Stimulated activated CD8-positive, alpha-beta memory T cell treated with anti-CD3 and anti-CD28 coated beads, Interleukin-2, amount 100 ng/mL, for 48 hours (primary cell): ENCODE data around the gene NEDD4L.

Source experiments
- DNase-seq, 2 donors: peaks; one replicate each; pipeline ENCODE4 v3.0.0-alpha.2; 2020; ENCODE audit warnings: low read depth in 2 of 2

The NEDD4L gene

DNA sequence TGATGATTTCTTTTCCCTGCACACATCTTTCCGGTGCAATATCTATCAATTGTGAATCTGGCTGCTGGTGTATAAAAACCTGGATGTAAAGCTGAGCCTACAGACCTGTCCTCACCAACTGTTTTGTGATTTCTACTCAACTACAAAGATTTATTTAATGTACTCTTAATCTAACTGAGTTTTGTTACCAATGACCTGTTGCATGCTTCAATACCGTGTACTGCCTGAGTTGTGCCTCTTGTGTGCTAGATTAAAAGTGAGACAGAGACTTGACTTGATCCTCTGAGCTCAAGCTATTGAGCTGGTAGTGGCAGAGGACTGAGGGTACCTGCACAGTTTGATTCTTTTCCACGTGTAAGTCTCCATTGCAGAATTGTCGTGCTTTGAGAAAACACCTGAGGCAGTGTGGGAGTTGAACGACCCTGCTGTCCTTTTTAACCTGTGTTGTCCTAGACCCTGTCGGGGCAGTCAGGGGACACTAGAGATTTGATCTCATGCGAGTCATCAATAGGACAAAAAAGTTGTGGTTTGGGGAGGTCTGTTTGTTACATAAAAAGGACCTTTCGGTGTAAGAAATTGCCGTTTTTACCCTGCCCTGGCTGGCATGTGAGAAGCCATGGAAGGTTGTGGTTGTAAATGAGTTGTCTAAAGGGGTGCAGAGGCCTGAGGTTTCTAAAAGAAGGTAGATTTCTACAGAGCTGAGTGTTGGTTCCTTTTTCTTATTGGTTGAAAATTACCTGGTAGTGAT lies 353.5 kb downstream of the NEDD4L start:
- DNase-seq = no peak

DNA sequence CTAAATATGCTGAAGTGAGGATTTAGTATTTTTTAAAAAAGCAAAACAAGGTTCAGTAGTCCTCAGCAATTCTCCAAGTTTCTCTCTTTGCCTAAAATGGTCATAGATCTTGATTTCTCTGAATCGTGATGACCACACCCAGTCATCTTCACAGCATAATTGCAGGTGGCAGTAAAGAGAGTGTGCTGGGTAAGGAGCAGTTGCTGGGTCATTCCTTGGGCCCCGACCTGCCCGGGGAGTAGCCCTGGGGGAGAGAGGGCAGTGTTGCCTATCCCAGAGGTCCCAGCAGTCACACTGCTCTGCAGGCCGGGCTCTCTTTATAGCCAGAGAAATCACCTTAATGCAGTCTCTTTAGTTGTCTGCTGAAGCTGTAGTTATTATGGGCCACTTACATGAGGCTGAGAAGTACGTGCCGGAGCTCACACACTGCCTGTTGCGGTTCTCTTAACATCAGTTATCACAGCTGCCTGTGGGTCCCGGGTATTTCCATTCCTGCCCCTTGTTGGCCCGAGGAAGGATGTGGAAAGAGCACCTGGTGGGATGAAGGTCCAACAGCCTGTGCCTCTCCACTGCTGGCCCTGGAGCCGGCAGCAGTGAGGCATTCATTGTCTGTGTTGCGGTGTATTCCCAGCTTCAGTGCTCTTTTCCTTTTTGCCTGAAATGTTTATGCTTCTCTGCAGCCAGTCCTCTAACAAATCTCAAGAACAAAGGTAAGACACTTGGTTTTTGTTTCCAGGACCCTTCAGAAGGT lies 354.8 kb downstream of the NEDD4L start:
- DNase-seq = no peak

DNA sequence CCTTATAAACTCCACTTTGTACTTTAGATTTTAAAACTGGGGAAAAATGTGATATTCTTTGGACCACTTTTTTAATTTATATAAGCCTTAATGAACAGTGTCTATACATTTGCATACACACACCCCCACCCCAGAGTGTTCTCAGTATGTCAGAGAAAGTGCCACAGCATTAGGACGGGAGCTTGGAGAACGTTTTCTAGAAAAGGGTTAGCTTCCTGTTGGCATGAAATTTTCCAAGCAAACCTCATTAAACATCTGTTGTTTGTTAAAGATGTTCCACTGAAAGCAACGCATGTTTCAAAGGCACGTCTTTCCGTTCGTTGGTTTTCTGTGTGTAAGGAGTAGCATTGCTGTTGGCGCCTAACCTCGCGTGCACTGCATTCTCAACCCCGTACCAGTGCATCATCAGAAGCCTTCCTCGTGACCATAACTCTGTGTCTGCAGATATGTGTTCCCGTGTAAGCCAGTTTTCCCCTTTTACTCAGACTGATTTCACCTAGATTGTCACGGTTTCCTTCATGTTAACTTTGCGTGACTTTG lies 356.4 kb downstream of the NEDD4L start:
- DNase-seq = no peak

DNA sequence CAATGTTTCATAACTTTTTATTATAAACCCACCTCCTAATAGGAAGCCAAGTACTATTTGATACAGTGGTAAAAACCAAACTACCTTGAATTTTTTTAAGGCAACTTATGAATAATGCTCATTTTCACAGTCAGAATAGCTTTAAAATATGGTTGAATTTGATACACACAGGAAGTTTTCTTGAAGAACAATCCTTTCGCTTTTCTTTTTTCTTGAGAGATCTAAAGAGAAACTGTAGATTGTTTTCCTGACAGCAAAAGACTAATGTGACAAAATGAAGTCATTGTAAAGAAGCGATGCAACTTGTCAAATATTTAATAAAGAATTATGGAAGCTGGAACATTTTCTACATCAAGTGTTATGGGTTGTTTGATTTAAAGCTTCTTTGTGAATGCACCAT lies 357.2 kb downstream of the NEDD4L start:
- DNase-seq = no peak

DNA sequence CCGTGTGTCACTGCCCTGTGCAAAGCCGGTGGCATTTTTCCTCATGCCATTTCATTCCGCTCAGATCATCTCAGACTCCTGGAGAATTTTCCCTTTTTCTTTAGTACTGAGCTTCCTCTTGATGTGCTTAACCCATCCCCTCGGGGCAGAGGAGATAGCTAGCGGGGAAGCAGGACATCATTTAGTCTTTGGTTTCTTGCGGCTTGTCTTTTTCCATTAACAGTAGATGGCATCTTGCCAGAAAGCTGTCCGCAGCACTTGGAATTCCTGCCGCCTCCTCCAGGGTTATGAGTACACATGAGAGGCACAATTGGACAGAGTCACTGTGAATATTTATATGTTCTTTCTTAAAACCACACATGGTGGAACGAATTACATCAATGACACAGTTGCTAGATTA lies 358.2 kb downstream of the NEDD4L start:
- no peak for DNase-seq

DNA sequence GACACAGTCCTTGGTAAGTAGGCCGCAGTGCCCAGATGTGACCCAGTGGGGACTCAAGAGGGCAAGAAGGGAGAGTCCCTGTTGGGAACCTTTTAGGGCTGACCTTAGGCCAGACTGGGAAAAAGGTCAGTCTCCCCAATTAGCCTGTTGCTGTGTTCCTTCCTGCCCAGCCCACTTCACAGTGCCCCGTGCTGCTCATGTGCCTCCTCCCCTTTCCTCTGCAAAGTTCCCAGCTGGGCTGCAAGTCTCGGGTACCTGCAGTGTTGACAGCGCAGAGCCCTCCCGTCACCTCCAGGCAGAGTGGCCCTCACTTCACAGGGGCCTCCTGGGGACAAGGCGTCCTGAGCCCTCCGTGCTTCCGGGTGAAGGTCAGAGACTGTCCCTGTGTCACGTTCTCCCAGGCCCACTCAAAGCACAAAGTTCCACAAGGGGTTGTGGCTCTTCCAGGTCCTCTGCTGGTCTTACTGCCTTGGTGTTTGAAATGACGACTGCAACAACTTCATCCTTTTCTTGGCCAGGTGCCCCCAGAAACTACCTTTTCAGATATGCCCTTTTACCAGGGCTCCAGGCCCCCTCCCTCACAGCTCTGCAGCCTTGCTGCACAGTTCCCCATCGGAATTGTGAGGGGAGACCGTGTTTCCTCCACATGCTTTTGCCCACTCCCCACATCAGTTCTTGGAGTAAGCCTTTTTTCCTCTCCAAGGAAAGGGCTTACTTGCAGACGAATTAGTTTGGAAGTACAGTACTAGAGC lies 359.1 kb downstream of the NEDD4L start:
- no peak for DNase-seq

DNA sequence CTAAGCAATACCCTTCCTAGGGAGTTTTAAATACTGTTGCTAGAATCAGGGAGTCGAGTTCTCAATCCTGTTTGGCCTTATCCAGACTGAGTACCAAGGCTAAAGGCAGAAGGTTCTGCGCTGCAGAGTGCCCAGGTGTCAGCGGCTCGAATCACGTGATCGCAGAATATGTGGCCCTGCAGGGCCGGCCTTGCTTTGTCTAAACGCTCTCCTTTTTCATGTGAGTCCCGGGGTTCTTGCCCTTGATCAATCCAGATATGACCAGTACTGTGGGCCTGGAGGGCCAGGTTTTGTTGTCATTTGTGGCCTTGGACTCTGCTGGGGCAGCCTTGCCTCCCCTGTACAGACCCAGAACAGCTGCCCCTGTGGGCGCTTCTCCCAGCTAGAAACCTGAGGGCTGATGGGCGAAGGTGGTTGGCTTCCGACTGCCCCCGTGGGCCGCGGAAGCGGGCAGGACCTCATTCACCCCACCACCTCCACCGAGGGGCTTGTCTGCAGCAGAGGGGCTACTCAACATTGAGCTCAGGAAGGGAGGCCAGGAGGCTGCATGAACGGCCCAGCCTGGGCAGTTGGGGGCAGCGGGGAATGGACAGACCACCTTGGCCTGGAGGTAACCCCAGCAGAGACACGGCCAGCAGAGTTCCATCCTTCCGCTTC lies 359.9 kb downstream of the NEDD4L start:
- no peak for DNase-seq

DNA sequence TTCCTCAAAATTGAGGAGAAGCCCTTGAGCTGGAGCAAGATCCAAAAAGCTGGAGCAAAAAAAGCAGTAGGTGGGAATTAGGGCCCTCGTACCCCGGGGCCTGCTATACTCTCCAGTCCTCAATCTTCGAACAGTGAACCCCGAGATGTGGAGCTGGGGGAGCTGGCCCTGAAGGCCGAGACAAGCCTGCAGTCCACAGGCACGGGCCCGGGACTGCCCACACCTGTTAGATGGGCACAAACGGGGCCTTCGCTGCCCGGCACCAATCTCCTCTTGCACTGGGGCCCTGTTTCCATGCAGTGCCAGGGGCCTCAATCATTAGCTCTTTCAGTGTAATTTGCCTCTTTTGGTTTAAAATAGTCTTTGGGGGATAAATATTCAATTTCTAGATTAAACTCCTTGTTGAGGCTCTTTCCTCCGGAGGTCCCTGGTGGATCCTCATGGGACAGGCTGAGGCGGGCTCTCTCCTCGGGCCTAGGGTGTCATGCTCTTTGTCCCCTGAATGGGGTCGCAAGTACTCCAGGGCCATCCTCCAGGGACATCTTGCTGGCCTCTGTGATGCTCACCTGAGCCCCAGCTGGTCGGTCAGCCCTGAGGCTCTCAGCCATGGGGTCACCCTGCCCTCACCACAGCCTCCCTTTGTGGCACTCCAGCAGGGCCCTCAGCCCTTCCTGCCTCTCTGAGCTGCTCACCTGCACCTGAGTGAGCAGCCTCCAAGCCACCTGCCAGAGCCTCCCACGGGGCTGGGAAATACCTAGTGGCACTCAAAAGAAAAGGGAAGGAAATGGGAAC lies 361.3 kb downstream of the NEDD4L start:
- DNase-seq = no peak

DNA sequence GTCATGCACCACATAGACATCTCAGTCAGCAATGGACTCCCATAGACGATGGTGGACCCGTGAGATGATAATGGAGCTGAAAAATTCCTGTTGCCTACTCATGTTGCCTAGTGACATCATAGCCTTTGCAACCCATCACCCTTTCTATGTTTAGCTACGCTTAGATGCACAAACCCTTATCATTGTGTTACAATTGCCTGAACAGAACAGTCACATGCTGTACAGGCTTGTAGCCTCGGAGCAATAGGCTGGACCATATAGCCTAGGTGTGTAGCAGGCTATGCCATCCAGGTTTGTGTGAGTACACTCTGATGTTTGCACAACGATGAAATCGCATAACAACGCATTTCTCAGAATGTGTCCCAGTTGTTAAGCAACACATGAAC lies 363.2 kb downstream of the NEDD4L start:
- DNase-seq = no peak

DNA sequence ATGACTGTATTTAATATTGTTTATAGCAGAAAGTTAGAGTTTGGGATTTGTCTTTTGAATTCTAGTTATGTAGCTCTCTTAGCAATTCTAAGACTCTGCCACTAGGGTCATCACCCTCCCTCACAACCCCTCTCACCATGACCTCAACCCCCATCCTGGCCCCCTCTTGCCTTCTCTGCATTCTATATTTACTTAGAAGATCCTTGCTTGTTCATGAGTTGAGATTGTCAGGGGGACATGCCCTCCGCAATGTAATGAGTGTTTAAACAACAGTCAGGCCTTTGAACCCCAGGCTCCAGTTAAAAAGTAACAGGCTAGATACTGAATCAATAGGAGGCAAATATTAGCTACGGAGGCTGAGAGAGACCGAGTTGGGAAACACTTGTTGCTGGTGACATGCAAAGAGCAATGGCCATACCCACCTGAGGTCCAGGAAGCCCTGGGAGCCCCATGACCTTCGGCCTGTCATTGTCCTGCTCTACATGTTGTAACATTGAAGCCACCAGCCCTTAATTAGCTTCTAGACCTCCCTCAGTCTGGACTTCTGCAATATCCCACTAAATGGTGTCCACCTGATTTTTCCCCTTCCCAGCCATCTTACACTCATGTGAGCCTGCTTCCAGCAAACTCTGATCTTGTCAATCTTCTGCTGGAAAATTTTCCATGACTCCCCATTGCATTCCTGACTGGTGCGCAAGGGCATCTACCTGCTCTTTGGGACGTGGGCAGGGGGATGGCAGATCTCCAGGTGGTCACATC lies 363.8 kb downstream of the NEDD4L start:
- DNase-seq = no peak

DNA sequence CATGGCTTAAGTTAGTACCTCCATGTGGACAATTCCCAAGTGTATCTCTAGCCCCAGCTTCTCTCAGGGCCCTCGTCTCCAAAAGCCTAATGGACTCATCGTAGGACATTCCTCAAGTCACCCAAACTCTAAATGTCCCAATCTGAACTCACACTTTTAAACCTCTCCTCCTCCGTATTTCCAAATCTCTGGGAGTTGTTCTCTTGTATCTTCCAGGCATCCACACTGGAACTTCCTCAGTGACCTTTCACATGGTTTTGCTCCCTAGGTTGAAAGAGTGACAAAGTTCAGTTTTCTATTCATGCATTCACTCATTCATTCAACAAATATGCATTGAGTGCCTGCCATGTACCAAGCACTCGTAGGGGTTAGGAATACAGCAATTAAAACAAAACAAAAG lies 364.6 kb downstream of the NEDD4L start:
- no peak for DNase-seq

DNA sequence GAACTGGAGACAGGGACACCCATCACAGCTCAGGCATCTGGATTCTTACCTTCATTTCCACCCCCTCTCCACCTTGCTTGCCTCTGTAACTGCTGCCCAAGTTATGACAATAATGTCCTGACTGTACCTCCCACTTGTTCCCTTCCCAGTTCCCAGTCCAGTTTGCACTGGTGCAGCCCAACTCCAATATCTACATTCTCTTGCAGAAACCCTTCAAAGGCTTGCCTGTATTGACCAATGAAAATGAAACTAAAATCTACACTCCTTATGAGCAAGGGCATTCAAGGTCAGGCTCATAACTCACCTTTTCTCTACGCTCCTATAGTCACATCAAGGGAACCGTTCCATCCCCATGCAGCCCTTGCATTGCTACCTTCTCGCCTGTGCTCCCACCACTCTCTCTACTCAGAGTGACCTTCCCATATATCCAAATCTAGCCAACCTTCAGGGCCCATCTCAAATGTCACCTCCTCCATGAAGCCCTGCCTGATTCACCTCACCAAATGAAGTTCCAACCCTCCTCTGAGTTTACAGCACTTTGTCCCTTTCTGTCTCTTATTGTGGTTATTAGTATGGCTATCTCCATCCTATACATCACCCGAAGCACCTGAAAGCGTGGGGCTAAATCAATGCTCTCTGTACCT lies 365.9 kb downstream of the NEDD4L start:
- DNase-seq = no peak

DNA sequence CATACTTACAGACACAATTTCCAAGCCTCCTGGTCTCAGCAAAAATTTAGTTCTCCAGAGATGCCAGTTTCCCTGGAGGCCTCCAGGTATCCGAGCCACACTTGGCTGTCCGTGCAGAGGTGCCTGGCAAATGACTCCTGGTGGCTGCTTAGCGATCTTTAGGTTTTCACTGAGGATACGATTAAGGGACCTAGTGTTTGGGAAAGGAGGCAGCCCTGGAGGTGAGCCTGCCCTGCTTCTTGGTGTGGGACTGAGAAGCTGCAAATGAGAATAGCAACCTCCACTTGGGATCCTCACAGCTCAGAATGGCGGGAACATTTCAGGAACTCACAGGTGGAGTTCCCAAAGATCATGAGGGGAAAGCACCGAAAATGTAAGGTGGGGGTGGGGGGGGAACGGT lies 367.3 kb downstream of the NEDD4L start:
- no peak for DNase-seq

DNA sequence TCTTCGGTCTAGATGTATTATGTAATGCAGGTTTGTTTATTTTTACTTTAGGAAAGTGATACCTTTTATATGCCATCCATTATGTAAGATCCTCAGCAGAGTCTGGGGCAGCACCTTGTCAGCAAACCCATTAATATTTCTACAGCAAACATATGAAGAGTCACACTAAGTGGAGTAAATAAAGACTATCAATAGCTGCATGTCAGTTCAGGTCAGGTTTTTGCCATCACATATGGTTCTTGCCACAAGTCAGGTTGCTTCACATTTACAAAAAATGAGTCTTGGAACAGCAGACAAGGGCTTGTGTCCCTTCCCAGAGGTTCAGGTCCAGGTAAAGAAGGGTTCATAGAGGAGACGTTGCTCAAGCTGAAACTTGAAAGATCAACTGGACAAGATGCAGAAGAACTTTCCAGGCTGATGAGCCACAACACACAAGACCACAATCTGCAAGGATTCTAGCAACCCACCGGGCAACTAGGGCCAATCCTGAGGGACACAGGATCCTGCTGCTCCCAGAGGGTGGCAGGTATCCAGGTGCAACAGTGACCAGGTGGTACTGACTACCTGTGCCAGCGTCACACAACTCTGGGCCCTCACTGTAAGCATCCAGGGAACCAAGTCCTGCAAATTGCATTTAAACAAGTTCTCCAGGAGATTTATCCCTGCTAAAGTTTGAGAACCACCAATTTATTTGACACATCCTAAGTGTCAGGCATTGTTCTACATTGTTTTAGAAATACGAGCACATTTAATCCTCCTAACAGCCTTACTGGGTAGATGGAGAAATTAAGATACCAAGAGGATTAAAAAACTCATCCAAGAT lies 369.0 kb downstream of the NEDD4L start:
- DNase-seq = no peak

DNA sequence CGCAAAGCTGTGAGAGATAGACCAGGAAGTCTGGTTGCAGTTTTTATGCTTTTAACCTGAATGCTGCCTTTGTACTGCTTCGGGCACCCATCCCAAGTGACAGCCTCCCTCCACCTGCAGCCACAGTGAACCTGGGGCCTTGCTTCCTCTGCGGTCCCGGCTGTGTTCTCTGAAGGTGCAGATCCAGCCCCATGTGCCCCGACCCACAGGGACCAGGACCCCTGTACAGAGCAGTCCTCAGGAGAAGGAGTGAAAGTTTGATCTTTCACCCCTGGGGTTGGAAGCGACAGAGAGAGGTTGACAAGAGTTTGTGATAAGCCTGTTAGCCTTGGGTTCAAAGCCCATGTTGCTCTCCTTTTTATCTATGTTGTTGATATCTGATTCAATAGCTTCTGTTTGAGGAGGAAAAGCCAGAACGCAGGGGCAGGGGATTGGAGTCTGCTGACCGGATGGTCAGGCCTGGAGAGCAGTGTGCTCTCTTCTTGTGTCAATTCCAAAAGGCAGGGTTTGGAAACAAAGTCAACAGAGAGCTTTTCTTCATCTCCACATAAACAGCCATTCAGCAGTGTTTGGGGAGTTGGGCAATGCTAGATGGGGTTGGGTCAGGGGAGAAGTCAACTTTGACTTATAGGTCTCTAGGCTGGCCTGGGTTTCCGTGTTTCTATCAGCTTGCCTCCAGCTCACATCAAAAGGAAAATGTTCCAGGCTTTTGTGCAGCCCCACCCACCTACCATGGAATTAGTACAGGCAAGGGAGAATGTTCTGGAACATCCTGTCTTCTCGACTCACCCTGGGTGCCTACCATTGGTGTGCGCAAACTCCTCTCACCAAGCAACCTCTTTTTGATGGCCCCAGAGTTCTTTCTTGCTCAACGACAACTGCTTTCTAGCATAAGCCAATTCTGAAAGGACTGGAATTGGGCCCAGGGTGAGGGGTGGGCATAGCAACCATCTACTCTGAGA lies 369.9 kb downstream of the NEDD4L start:
- DNase-seq = no peak

DNA sequence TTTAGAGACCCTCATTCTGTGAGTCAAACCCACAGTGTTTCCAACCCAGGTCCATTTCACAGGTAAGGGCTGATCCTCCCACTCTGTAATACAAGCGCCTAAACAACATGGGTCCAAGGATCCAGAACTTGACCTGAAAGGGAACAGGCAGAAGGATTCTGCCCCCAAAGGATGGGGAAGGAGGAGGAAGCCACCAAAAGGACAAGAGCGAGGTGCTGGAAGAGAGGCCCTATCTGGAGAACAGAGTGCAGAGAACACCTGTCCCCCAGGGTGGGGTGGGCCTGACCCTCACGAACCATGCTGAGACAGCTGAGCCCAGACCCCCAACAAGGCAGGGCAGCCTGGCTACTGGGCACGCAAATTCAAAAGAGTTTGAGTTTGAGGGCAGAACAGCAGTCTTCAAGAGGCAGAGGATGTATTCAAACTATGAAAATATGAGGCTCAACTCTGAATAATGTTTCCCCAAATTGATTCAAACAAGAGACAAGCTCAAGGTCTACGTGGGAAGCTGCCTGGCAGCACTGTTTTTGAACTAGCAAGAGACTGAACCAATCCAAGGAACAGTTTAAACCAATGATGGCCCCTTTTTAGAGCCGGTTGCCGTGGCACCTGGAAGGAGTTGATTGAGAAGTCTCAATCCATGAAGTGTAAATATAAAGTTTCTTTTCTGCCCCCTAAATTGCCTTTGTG lies 372.1 kb downstream of the NEDD4L start:
- DNase-seq = no peak
